Cerebellar cortex (tissue), 1 donor: ENCODE data around the gene DAO.
"Not testable (repeated sequence)": the region's sequence is repeated elsewhere in the genome, so short reads cannot be mapped to it uniquely, and the experiment has no call there.

Experiments used
- DNase-seq: peaks from one replicate; pipeline ENCODE4 v3.0.0-alpha.2; 2015; ENCODE audit warnings: low spot score

DAO gene

DNA sequence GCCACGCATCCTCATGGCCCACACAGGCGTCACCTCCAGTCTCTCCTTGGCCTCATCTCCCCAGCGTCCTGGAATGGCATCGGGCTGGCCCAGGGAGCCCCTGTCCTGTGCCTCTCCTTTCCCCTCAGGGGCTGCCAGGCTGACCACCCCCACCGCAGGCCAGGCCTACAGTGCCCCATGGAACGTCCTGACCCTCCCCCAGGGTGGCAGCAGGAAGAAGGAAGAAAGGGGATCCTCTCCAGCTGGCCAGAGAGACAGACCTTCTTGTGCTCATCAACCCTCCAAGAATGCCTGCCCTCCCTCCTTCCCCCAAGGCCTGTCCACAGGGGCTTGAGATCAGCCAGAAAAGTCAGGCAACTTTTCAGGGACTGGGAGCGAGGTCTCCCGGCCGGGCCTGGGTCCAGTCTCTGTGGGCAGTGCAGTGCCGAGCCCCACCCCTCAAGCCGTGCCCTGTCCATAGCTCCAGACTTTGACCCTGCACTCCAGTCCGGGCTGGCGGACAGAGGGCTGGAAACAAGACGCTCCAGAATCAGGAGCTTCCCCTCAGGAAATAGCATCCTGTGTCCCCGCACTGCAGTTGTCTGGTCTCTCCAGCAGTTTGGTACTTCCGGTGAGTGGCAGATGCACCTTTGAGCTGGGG is at the start of gene DAO:
DAO (plus strand) TSS at position 478 of the 640 bp plus-strand sequence. CDS start 4,915 bp downstream, outside the sequence.
- peak; percentile 39 for DNase-seq

DNA sequence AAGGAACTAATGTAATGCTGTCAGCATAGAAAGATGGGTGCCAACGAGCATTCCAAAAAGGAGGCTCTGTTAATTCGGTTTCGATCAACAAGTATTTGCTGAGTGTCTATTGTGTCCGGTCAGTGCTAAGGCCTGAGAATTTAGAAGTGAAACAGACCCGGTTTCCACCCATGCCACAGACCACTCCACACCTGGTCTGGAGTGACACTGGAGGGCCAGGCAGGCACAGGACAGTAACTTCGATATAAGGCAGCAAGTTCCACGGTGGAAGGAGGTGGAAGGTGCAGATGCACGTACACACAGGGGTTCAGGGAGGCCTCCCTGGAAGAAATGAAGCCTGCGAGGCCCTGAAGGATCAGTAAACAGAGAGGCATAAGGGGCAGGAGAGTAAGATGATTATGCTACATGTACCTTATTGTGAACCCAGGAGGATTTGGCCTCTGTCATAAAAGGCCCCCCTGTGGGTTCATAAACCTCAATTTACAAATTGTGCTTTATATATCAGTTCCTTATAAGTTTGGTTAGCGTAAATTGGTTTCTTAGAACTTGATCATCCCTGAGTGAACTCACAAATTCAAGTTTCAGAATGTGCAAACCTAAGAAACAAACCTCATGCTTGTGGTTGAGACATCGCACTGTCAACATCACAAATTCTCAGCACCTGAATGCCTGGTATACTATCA is 48.4 kb upstream of the DAO start:
- DNase-seq = no peak

DNA sequence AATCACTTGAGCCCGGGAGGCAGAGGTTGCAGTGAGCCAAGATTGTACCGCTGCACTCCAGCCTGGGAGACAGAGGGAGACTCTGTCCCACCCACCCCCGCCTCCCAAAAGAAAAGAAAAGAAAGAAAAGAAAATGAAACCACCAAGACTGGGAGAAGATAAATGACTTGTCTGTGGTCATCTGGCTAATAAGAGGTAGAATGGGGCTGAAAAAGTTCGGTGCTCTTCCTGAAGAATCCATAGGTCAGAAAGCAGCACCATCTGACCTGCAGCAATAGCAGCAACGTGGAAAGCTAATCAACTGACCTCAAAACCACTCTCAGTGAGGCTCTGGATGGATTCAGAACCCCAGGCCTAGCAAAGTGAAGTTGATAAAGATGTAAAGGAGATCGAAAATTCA is 47.7 kb upstream of the DAO start:
- no peak for DNase-seq

DNA sequence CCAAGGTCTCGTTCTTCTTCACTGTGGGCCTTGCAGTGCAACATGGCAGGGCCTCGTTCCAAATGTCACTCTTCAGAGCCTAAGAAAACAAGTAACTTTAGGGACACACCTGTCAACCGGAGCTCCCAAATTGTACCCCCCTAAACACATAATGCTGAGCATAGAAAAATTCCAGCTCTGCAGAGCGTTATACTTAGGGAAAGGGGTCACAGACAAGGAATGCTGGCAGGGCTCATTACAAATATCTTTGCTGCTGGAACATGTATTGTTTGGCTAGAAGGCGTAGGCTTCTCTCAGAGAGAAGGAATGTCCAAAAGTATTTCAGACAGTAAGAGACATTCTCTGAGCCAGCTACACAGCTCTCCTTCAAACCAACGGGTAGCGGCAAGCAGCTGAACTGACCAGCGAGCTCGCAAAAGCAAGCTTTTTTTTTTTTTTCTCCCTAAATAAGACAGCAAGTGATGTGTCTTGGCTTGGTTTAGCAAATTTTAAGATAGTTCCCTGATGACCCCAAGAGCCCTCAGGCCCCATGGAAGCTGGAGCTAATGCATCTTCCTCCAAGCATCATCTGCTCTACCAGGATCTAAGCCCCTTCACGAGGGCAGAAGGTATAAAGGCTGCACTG is 47.0 kb upstream of the DAO start:
- DNase-seq = peak; percentile 53

DNA sequence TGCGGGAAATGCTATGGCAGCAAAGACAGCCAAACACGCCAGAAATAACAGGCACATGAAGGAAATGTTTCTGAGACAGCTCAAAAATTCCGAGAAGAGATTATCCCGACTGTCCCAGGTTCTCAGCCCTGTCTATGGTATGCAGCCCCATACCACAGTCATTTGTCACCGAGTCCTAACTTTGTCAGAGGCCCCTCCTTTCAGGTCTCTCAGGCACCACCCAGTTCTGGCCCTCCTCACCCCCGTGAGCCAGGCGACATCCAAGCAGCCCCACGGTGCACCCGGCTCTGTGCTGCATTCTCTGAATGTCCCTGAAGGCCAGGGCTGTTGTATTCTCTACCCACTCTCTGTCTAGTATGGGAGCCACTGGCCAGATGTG is 46.5 kb upstream of the DAO start:
- DNase-seq = peak; percentile 76

DNA sequence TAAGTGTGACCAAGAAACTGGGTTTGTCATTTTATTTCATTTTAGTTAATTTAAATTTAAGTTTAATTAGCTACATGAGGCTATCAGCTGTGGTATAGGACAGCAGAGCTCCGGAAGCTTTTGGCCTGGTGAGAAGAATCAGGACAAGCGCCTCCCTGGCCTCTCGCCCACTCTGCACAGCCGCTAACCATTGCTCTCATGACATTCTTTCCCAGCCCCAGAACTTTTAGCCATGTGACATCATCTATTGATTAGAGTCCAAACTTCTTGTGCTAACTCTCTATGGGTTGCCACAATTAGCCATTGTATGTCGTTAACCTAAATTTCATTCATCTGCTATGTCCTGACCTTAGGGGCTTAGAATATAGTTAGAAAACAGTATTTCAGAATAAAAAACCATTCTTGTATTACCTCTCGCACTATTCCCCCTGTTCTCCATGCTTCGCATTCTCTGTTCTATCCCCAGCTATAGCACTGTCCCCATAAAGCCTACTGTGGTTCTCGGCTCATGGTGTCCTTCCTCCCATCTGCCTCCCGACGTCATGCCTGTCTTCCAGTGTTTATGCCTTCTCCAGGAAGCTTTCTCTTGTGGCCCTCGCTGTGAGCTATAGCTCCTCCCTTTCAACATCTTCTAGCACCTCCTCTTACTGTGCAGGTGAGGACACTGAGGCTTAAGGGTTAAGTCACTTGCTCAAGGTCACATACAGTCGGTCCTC is 46.0 kb upstream of the DAO start:
- peak; percentile 54 for DNase-seq

DNA sequence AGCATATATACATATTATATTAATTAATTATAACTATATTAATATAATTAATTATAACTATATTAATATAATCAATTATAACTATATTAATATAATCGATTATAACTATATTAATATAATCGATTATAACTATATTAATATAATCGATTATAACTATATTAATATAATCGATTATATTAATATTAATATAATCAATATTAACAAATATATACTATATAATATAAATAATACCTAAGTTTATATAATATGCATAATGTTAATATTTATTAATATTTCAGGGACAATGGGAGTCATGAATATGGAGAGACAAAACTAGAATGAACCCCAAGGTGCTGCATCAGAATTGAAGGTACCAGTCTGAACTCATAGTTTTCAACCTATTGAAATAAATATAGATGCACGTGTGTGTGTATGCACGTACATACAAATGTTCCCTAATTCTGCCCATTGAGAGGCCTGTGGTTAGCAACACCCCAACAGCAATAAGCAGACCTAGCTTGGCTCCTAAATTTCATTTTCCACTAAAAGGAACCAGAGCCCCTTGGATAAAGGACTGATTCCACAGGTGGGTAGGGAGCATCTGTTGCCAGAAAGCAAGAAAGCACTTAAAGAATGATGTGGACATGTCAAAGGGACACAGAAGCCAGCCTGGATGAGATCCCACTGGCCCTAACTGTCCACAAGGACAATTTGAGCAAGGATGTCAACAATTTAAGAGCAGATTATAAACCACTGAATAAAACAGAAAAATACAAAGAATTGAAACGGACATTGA is 43.8 kb upstream of the DAO start:
- DNase-seq = no peak

DNA sequence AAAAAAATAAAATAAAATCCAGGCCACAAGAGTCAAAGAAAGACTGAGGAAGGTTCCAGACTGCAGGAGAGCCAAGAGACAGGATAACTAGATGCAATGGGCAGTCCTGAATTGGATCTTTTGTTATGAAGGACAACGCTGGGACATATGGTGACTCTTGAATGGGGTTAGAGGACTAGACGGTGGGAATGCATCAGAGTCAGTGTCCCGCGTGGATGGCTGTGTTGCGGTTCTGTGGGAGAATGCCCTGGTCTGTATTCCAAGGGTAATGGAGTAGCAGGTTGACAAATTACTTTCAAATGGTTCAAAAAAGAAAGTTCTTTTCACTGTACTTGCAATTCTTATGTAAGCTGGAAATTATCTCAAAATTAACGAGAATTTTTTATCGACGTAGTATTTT is 42.7 kb upstream of the DAO start:
- DNase-seq = peak; percentile 52

DNA sequence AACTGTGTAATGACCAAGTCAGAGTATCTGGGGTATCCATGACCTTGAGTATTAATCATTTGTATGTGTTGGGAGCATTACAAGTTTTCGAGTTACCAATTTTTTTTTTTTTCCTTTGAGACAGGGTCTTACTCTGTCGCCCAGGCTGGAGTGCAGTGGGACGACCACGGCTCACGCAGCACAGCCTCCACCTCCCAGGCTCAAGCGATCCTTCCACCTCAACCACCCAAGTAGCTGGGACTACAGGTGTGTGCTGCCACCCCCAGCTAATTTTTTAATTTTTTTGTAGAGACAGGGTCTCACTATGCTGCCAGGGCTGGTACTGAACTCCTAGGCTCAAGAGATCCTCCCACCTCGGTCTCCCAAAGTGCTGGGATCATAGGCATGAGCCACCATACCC is 42.2 kb upstream of the DAO start:
- DNase-seq = no peak

DNA sequence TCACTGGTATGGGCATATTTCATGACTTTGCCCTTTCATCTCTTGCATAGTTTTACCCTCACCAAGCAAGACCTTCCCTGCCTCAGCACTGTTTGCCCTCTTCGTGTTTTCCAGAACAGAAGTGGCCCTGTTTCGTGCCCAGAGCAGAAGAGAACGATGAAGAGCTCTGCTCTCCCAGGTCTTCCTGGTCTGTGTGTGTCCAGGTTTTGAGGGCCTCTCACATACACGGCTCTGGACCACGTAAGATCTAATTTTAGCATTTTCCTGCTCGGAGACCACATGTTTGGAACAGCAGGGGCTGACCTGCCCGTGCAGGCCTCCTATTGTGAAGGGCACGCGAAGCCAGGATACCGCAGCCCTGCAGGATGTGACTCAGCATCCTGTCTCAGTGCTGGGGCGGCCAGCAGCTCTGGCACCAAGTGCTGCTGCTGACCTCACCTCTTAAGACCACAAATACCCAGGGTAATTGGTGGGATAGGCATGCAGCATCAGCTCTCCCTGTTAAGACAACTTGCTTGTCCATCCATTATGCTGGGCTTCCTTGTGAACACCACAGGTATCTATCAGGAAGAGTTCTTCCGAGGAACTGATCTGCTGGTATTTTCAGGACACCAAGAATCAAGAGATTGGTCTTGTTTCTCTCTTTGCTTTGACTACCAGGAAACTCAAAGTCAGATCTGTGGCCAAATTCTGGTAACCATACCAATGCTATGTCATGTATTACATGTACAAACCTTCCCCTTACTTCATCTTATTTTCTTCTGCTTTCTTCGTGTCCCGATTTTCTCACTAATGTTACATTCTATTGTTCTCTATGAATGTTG is 41.5 kb upstream of the DAO start:
- peak; percentile 95 for DNase-seq

DNA sequence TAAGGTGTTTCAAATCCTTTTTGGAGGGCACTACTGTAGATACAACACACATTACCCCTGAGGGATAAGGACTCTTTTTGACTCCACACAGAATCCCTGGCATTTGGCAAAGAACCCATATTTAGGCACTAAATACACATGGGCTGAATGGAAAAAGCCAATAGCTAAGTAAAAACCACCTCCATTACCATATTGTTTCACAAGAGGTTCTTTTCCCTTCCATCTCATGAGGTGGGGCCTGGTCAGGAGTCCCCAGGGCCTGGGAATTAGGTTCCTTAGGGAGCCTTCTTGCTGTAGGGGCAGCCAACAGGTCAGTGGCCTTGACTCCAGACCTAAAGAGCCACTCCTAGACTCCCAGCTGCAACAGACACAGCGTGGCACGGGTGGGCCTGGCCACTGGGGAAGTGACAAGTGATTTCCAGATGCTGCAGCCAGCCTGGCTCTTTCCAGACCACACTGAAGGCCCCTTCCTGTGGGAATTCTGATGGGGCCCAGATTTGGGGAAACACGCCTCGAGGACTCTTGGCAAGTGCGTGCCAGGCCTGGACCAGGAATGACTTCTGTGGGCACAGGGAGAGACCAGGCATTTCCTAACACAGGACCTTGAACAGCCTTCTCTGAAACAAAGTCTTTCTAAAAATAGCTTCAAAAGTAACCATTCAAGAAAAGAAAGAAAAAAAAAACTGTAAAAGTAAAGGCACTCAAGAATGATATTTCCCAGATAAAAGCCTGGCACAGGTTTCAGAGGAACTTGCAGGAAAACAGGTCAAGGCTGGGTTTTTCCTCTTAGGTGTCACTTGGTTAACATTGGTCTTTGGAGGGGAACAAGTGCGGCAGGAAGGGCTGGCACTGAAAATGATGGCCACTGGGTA is 40.6 kb upstream of the DAO start:
- peak; percentile 68 for DNase-seq

DNA sequence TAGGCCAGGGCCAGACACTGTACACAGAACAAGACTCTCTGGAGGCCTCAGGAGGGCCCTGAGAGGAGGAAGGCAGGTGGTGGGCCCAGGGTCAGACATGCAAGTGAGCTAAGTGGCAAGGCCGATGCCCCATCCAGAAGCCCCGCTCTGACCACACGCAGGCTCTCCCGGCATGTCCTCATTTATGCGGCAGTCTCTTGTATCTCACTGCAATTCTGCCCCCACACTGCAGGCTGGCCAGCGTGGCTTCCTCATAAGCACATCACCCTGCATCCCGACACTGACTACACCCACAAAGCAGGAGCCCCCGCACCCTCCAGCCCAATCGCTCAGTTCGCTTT is 40.0 kb upstream of the DAO start:
- no peak for DNase-seq

DNA sequence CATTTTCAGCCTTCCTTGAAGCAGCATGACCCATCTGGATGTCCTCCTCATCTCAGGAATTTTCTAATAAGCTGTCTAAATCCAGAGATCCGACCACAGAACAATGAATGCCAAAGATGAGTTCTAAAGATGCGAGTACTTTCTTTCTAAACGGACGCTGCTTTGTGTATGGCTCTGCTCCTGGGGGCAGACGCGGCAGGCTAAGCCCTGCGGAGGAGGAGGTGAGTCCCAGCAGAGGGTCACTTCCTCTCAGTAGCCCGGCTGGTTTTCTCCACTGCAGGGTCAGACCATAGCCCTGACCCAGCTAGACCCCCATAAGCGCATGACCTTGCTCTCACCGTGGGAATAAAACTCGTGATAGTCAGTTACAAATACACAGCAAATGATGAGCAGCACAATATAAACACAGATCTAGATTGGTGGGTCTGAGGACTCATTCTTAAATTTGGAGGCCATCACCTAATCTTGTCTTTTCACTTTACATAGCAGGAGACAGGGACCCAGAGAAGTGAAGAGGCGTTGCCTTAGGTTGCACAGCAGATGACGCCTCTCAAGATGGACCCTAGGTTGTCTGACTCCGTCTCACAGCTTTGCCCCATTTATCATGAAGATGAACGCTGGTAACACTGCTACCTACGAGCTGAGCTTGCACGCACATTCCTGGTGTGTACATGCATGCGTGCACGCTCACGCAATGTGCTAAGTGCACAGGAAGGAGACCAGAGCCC is 39.1 kb upstream of the DAO start:
- DNase-seq = peak; percentile 83

DNA sequence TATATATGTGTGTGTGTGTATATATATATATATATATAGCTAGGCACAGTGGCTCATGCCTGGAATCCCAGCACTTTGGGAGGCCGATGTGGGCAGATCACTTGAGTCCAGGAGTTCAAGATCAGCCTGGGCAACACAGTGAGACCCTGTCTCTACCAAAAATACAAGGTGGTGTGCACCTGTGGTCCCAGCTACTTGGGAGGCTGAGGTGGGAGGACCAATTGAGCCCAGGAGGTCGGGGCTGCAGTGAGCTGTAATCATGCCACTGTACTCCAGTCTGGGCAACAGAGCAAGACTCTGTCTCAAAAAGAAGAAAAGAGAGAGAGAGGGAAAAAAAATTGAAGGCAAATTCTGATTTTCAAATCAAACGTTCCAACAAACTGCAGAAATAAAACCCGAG is 38.1 kb upstream of the DAO start:
- DNase-seq = not testable (repeated sequence)

DNA sequence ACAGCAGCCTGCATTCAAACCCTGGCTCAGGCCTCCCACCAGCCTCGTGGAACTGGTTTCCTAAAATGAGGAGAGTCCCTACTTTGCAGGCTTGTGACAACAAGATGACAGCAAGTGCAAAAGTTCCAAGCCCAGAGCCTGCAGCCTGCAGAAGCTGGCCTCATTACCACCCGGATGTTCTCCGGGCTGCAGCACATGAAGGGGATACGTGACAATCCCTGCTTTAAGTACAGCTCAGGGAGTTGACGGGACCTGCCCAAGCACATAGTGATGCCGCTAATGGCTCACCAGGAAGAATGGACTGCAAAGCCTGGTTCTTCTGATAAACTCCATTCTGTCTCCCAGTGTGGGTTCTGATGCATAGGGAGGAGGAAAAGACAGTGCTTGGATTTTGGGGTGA is 37.5 kb upstream of the DAO start:
- DNase-seq = peak; percentile 53

DNA sequence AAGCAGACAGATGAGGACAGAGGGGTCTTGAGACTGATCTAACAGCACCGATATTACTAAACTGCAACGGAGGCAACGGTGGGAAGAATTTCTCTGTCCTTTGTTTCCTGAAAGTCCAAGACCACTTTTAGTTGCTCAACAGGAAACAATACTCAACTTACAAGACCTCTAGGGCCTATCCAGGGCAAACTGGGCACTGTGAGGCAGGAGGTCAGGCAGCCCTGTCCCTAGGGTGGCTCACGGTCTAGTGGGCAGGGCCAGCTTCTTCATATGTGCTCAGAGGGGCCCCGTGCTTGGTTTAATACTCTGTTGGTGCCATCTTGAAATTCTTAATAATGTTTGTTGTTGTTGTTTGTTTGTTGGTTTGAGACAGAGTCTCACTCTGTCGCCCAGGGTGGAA is 36.7 kb upstream of the DAO start:
- DNase-seq = no peak

DNA sequence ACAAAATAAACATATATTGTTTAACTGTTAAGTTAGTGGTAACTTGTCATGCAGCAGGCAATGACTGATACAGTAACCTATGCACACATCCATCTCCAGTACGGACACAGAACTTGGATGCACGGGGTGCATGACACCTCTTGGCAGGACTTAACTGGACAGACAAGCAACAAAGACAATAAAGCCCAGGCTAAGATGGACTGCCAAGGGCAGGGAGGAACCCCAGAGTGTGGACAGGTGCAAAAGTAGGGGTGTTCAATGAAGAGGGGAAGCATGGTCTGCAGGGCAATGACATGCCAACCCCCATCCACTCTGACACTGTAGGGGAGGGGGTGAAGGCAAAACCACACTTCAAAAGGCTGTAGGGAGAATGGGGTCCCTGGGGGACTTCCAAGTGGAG is 34.2 kb upstream of the DAO start:
- DNase-seq = peak; percentile 73

DNA sequence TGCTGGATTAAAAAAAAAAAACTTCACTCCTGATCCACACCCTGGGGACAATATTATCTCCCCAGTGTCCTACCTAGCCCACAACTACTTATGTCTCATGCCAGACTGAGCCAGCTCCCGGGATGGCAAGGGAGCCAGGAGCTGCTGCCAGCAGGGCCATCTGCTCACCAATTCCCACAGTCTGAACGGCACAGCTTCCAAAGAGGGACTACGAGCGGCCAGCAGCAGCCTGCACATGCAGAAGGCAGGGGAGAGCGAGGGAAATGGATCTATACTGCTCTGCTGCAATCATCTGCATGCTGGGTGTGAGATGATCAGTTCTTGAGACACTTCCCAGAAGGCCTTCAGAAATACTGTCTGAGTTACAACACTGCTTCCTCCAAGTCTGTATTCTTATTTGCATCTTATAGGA is 33.6 kb upstream of the DAO start:
- DNase-seq = peak; percentile 97

DNA sequence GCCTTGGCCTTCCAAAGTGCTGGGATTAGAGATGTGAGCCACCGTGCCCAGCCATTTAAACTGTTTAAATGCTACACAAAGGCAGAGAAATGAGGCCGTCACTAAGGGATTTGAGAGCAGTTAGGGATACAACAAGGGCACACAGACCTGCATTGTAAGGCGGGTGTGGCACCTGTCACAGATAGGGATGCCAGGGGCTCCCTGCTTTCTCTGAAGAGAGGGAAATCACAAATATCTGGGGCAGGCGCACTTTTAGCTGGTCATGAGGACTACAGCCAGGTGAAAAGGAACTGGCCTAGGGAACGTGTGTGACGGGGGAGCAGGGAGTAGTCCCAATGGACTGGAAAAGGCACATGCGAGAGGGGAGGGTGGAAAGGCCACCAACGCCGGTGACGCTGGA is 32.2 kb upstream of the DAO start:
- peak; percentile 78 for DNase-seq

DNA sequence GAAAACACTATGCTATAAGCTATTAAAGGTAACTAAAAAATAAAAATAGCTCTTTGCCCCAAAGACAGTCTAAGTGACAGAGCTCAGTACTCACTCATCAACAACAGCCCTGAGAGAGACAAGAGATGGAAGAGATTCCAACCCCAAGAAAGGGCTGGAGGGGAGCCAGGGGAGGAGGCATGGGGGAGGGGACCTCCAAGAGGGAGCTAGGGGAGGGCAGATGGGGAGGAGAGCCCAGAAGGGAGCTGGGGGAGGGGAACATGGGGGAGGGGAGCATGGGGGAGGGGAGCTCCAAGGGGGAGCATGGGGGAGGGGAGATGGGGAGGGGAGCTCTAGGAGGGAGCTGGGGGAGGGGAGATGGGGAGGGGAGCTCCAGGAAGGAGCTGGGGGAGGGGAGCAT is 30.2 kb upstream of the DAO start:
- DNase-seq = no peak
